Endothelial cell of umbilical vein (primary cell): ENCODE measurements around the gene GFER.
"Not testable (repeated sequence)": the region's sequence is repeated elsewhere in the genome, so short reads cannot be mapped to it uniquely, and the experiment has no call there.

Experiments
- CTCF ChIP-seq, 2 donors: IDR thresholded peaks; 1 replicate in 1 of 2; 2 replicates in 1 of 2; pipeline ENCODE4 v1.5.1; 2011; ENCODE audit warnings: low read length in 2 of 2, mild to moderate bottlenecking in 2 of 2, moderate library complexity in 2 of 2, control low read depth in 1 of 2, inconsistent platforms in 1 of 2, low read depth in 1 of 2; ENCODE audit not compliant: insufficient read depth in 1 of 2; ENCODE audit errors: extremely low read depth in 1 of 2
- EZH2 ChIP-seq: IDR thresholded peaks from 2 replicates; pipeline ENCODE4 v1.6.1; 2012; ENCODE audit warnings: borderline replicate concordance, low read depth, mild to moderate bottlenecking, moderate library complexity, low read length, inconsistent platforms; ENCODE audit not compliant: severe bottlenecking
- GATA2 ChIP-seq: IDR thresholded peaks from 2 replicates; pipeline ENCODE4 v1.7.0; 2011; ENCODE audit warnings: low read depth, mild to moderate bottlenecking, moderate library complexity, mixed read lengths, low read length; ENCODE audit not compliant: insufficient read length, insufficient read depth
- MAX ChIP-seq: IDR thresholded peaks from 2 replicates; pipeline ENCODE4 v1.6.1; 2011; ENCODE audit not compliant: insufficient read depth, insufficient read length
- MYC ChIP-seq: IDR thresholded peaks from one replicate; pipeline ENCODE4 v1.6.1; 2011; ENCODE audit warnings: mild to moderate bottlenecking, low read depth, low read length
- POLR2A ChIP-seq: IDR thresholded peaks from 2 replicates; pipeline ENCODE4 v1.6.1; 2012; ENCODE audit warnings: low read depth, mild to moderate bottlenecking, control low read depth, low read length
- POLR2AphosphoS5 ChIP-seq: IDR thresholded peaks from 2 replicates; pipeline ENCODE4 v1.6.1; 2012; ENCODE audit warnings: low read depth, mild to moderate bottlenecking, control low read depth, low read length, moderate library complexity; ENCODE audit not compliant: insufficient read depth

- TF ChIP-seq EZH2; CTCF (IDR thresholded peaks at IDR 0.05; ENCODE audit: extremely low read depth in 1 of 2, insufficient read depth in 1 of 2, low read depth in 1 of 2, low read length in 2 of 2); POLR2A; GATA2; MAX: not testable (repeated sequence)
- peak; percentile 10 for TF ChIP-seq POLR2AphosphoS5
- peak; percentile 12 for TF ChIP-seq MYC
These were observed 50.1 kb downstream of the GFER start for GRCh38 chr16:2033909-2034695.
